ENCODE measurements around the gene ZNF470. TPM values are rescaled to one million over a fixed set of nuclear protein-coding genes. Genes with fewer than 3 reads are reported as not detected.

ZNF470 gene
- total RNA-seq, 4 donors from 2014 or later: 7.1 to 9.2 (median 7.4) TPM

DNA sequence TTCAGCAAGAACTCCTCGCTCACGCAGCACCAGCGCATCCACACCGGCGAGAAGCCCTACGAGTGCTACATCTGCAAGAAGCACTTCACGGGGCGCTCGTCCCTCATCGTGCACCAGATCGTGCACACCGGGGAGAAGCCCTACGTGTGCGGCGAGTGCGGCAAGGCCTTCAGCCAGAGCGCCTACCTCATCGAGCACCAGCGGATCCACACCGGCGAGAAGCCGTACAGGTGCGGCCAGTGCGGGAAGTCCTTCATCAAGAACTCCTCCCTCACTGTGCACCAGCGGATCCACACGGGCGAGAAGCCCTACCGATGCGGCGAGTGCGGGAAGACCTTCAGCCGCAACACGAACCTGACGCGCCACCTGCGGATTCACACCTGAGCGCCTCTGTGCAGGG lies 55.1 kb downstream of the ZNF470 start:
- intact Hi-C loops (cut with DNase I): no loop called here
- Histone ChIP-seq H3K27me3 (no peaks in the 10 kb centered on the region), H3K36me3 (peaks cover 16 to 69% (median 54%) of the 10 kb centered on the region in 4 donors), H3K4me1 (no peaks in the 10 kb centered on the region), H3K27ac (replicated peaks in 1 of 4) (no peak overlapping the region), H3K4me3 (no peak overlapping the region), H3K9me3 (peaks cover 0 to 49% (median 4%) of the 10 kb centered on the region in 4 donors)
- no peak for TF ChIP-seq POLR2A (IDR thresholded peaks at IDR 0.05; ENCODE audit: low read depth)
- no peak for TF ChIP-seq EP300 (IDR thresholded peaks at IDR 0.05)
- TF ChIP-seq POLR2AphosphoS5 (IDR thresholded peaks at IDR 0.05): no peak
- TF ChIP-seq, protein P1, sequence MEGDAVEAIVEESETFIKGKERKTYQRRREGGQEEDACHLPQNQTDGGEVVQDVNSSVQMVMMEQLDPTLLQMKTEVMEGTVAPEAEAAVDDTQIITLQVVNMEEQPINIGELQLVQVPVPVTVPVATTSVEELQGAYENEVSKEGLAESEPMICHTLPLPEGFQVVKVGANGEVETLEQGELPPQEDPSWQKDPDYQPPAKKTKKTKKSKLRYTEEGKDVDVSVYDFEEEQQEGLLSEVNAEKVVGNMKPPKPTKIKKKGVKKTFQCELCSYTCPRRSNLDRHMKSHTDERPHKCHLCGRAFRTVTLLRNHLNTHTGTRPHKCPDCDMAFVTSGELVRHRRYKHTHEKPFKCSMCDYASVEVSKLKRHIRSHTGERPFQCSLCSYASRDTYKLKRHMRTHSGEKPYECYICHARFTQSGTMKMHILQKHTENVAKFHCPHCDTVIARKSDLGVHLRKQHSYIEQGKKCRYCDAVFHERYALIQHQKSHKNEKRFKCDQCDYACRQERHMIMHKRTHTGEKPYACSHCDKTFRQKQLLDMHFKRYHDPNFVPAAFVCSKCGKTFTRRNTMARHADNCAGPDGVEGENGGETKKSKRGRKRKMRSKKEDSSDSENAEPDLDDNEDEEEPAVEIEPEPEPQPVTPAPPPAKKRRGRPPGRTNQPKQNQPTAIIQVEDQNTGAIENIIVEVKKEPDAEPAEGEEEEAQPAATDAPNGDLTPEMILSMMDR (IDR thresholded peaks at IDR 0.05): no peak
- DNase-seq (ENCODE audit: extremely low spot score): no peak
- 91% methylated on average over 26 of the region's 37 CpGs for WGBS

GRCh38 chr19:56623006-56623405 lies 55.7 kb downstream of the ZNF470 start:
- Histone ChIP-seq H3K9me3 (peaks cover 0 to 56% (median 7%) of the 10 kb centered on the region in 4 donors), H3K4me3 (no peak overlapping the region), H3K36me3 (peaks cover 16 to 62% (median 52%) of the 10 kb centered on the region in 4 donors), H3K27ac (replicated peaks in 1 of 4) (no peak overlapping the region), H3K27me3 (no peaks in the 10 kb centered on the region), H3K4me1 (no peaks in the 10 kb centered on the region)
- DNase-seq (ENCODE audit: extremely low spot score): no peak
- intact Hi-C loops (cut with DNase I): no loop called here
- 64% methylated on average over 8 of the region's 9 CpGs for WGBS
- TF ChIP-seq POLR2AphosphoS5 (IDR thresholded peaks at IDR 0.05): no peak
- TF ChIP-seq EP300 (IDR thresholded peaks at IDR 0.05): no peak
- no peak for TF ChIP-seq POLR2A (IDR thresholded peaks at IDR 0.05; ENCODE audit: low read depth)
- TF ChIP-seq, protein P1 (IDR thresholded peaks at IDR 0.05): no peak

- peaks cover 0 to 61% (median 14%) of the 10 kb centered on the region in 4 donors for H3K9me3 ChIP-seq
- intact Hi-C loops (cut with DNase I): no loop called here
- no peaks in the 10 kb centered on the region for H3K27me3 ChIP-seq
- no peak for DNase-seq (ENCODE audit: extremely low spot score)
- peaks cover 16 to 52% (median 50%) of the 10 kb centered on the region in 4 donors for H3K36me3 ChIP-seq
- H3K4me1 ChIP-seq: no peaks in the 10 kb centered on the region
- TF ChIP-seq, protein P1 (IDR thresholded peaks at IDR 0.05): no peak
- TF ChIP-seq POLR2A (IDR thresholded peaks at IDR 0.05; ENCODE audit: low read depth): no peak
- H3K4me3 ChIP-seq: no peak overlapping the region
- no peak overlapping the region for H3K27ac ChIP-seq (replicated peaks in 1 of 4)
- WGBS: 95% methylated on average over 9 of the region's 9 CpGs
Measured at GRCh38 chr19:56625708-56626107, 58.4 kb downstream of the ZNF470 start.

- H3K4me3 ChIP-seq: no peak overlapping the region
- H3K9me3 ChIP-seq: peaks cover 0 to 49% (median 27%) of the 10 kb centered on the region in 4 donors
- 26% methylated on average over 1 of the region's 1 CpG for WGBS
- TF ChIP-seq POLR2AphosphoS5 (IDR thresholded peaks at IDR 0.05) (no peak), POLR2A (IDR thresholded peaks at IDR 0.05; ENCODE audit: low read depth) (no peak), EP300 (IDR thresholded peaks at IDR 0.05) (no peak)
- TF ChIP-seq, protein P1 (IDR thresholded peaks at IDR 0.05): no peak
- H3K36me3 ChIP-seq: peaks cover 0 to 6% (median under 1%) of the 10 kb centered on the region in 4 donors
- DNase-seq (ENCODE audit: extremely low spot score): no peak
- no peaks in the 10 kb centered on the region for H3K27me3 ChIP-seq
- H3K27ac ChIP-seq (replicated peaks in 1 of 4): no peak overlapping the region
- intact Hi-C loops (cut with DNase I): no loop called here
- H3K4me1 ChIP-seq: no peaks in the 10 kb centered on the region
Measured at GRCh38 chr19:56633021-56633420, 65.8 kb downstream of the ZNF470 start.

DNA sequence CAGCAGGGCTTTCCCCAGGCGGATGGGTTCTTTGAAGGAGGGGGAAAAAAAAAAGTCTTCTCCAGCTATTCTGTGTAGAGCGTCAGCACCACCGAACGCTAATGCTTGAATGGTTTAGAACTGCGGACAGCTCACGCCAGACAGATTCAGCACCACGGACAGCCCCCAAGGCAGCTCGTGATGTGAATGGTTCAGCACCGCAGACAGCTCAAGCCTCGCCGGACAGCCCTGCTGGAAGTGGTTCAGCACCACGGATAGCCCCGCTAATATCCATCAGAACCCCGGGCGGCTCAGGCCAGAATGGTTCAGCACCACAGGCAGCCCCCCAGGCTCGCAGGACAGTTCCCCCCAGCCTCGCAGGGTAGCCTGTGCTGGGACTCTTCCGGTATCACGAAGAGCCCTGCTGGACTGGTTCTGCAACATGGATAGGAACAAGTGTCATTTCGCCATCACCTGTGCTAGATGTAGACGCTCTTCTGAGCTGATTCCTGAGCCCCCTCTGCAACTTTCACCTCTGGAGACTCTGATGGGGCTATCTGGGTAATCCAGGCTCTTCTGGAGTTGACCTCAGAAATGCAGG lies 70.8 kb downstream of the ZNF470 start:
- H3K4me3 ChIP-seq: no peak overlapping the region
- intact Hi-C loops (cut with DNase I): no loop called here
- TF ChIP-seq, protein P1 (IDR thresholded peaks at IDR 0.05): no peak
- no peak for TF ChIP-seq EP300 (IDR thresholded peaks at IDR 0.05)
- peak; percentile 47 to 56 for TF ChIP-seq POLR2AphosphoS5 (IDR thresholded peaks at IDR 0.05)
- H3K36me3 ChIP-seq: no peaks in the 10 kb centered on the region
- WGBS: 8% methylated on average over 19 of the region's 21 CpGs
- peaks cover 0 to 22% (median 12%) of the 10 kb centered on the region in 4 donors for H3K9me3 ChIP-seq
- H3K27me3 ChIP-seq: peaks cover 0 to 8% (median 2%) of the 10 kb centered on the region in 4 donors
- DNase-seq (ENCODE audit: extremely low spot score): no peak
- H3K27ac ChIP-seq (replicated peaks in 1 of 4): no peak overlapping the region
- H3K4me1 ChIP-seq: no peaks in the 10 kb centered on the region
